IMR-90 (cell line): ENCODE measurements around the gene HDDC2.

ENCODE experiments used
- MAFK ChIP-seq: IDR thresholded peaks from 2 replicates; pipeline ENCODE4 v1.6.1; 2012; ENCODE audit warnings: low read depth, low read length, improper control_type of control experiment
- MAZ ChIP-seq: IDR thresholded peaks from 2 replicates; pipeline ENCODE4 v1.6.1; 2012; ENCODE audit warnings: low read depth, mild to moderate bottlenecking, low read length, improper control_type of control experiment, moderate library complexity, borderline replicate concordance
- POLR2A ChIP-seq: IDR thresholded peaks from 2 replicates; pipeline ENCODE4 v1.6.1; 2012; ENCODE audit warnings: mild to moderate bottlenecking, low read depth, low read length
- TF ChIP-seq, protein P1 (sequence below): conservative IDR thresholded peaks from 2 replicates; pipeline ENCODE4 v1.5.1; 2012; ENCODE audit warnings: mild to moderate bottlenecking, low read depth, low read length, improper control_type of control experiment

- no peak for TF ChIP-seq POLR2A
- TF ChIP-seq, protein P1, sequence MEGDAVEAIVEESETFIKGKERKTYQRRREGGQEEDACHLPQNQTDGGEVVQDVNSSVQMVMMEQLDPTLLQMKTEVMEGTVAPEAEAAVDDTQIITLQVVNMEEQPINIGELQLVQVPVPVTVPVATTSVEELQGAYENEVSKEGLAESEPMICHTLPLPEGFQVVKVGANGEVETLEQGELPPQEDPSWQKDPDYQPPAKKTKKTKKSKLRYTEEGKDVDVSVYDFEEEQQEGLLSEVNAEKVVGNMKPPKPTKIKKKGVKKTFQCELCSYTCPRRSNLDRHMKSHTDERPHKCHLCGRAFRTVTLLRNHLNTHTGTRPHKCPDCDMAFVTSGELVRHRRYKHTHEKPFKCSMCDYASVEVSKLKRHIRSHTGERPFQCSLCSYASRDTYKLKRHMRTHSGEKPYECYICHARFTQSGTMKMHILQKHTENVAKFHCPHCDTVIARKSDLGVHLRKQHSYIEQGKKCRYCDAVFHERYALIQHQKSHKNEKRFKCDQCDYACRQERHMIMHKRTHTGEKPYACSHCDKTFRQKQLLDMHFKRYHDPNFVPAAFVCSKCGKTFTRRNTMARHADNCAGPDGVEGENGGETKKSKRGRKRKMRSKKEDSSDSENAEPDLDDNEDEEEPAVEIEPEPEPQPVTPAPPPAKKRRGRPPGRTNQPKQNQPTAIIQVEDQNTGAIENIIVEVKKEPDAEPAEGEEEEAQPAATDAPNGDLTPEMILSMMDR: no peak
- no peak for TF ChIP-seq MAZ
- no peak for TF ChIP-seq MAFK
Observed at GRCh38 chr6:125270380-125270779, 31.4 kb downstream of the HDDC2 start.
